Neural crest cell (in vitro differentiated cells): Measurements from ENCODE around the gene CTSE. TPM values are rescaled to one million over a fixed set of nuclear protein-coding genes. Genes with fewer than 3 reads are reported as not detected.

Source experiments
- DNase-seq: peaks from one replicate; pipeline ENCODE4 v3.0.0; 2021; ENCODE audit warnings: low read depth, mixed read lengths, low spot score
- H3K27ac Mint-ChIP-seq: one replicate; pipeline ENCODE4 v1.8.0; 2021; ENCODE audit warnings: mild to moderate bottlenecking, mixed read lengths; ENCODE audit not compliant: unreplicated experiment
- H3K27me3 Mint-ChIP-seq: 2 replicates; pipeline ENCODE4 v1.8.0; 2021; ENCODE audit warnings: low read depth, mild to moderate bottlenecking, mixed read lengths
- H3K36me3 Mint-ChIP-seq: 2 replicates; pipeline ENCODE4 v1.8.0; 2021; ENCODE audit warnings: low read depth, mild to moderate bottlenecking, mixed read lengths
- H3K4me1 Mint-ChIP-seq: 2 replicates; pipeline ENCODE4 v1.8.0; 2021; ENCODE audit warnings: mixed read lengths
- H3K4me3 Mint-ChIP-seq: one replicate; pipeline ENCODE4 v1.8.0; 2021; ENCODE audit warnings: mild to moderate bottlenecking, mixed read lengths
- H3K9me3 Mint-ChIP-seq: 2 replicates; pipeline ENCODE4 v1.8.0; 2021; ENCODE audit warnings: mixed read lengths
- CTCF ChIP-seq: fragments of 200-600 bp; sonication (generic); conservative IDR thresholded peaks from 2 replicates; pipeline ENCODE4 v1.5.0; 2021; ENCODE audit warnings: antibody characterized with exemption, mild to moderate bottlenecking
- total RNA-seq: library from RNA; stranded (reverse); gene quantifications from 2 replicates; pipeline ENCODE4 v1.2.1, GENCODE V29; 2021

The CTSE gene
- total RNA-seq, 1 donor from 2014 or later: not detected

GRCh38 chr1:205983925-205984725 lies 39.6 kb downstream of the CTSE start:
- Mint-ChIP-seq H3K27me3 (no peaks in the 10 kb centered on the region), H3K9me3 (no peaks in the 10 kb centered on the region), H3K4me1 (peaks cover 24% of the 10 kb centered on the region), H3K27ac (no peak overlapping the region), H3K4me3 (no peak overlapping the region), H3K36me3 (no peaks in the 10 kb centered on the region)
- peak; percentile 77 for TF ChIP-seq CTCF
- peak; percentile 46 for DNase-seq

- DNase-seq: no peak
- Mint-ChIP-seq H3K9me3 (no peaks in the 10 kb centered on the region), H3K4me3 (no peak overlapping the region), H3K27ac (no peak overlapping the region), H3K4me1 (peaks cover 35% of the 10 kb centered on the region), H3K36me3 (no peaks in the 10 kb centered on the region), H3K27me3 (no peaks in the 10 kb centered on the region)
- TF ChIP-seq CTCF: no peak
These were observed 42.4 kb downstream of the CTSE start for GRCh38 chr1:205981257-205981656.

DNA sequence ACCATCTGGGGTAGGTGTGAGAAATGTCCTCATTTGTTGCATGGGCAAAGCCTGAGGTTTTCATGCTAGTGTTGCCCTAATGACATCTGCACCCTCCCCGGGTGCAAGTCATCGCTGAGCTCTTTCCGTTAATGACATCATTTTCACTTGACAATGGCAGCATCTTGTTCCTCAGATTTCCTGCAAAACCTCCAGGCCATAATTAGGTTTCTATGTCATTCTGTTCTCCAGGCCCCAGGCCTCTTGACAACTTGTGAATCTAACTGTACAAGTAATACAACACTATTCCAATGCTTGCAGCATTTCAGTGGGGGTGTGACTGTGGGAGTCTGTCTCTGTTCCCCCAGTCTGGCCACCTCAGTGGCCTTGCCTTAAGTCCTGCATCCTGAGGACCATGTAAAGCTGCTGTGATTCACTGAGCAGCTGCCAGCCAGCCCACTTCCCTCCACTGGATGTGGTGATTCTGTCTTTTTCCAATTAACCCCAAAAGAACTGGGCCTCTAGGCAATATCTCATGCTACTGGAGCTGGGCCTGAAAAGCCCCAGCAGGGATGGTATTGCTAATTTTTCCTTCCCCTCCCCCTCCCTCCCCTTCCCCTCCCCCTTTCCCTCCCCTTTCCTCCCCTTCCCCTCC lies 43.3 kb downstream of the CTSE start:
- no peaks in the 10 kb centered on the region for H3K27me3 Mint-ChIP-seq
- no peak for DNase-seq
- H3K4me3 Mint-ChIP-seq: no peak overlapping the region
- no peaks in the 10 kb centered on the region for H3K9me3 Mint-ChIP-seq
- no peak for TF ChIP-seq CTCF
- peak overlapping the region; percentile 65 for H3K27ac Mint-ChIP-seq
- no peaks in the 10 kb centered on the region for H3K36me3 Mint-ChIP-seq
- H3K4me1 Mint-ChIP-seq: peaks cover 37% of the 10 kb centered on the region

- no peaks in the 10 kb centered on the region for H3K27me3 Mint-ChIP-seq
- peaks cover 4% of the 10 kb centered on the region for H3K36me3 Mint-ChIP-seq
- peaks cover 9% of the 10 kb centered on the region for H3K9me3 Mint-ChIP-seq
- H3K4me3 Mint-ChIP-seq: no peak overlapping the region
- H3K4me1 Mint-ChIP-seq: peaks cover 44% of the 10 kb centered on the region
- no peak for DNase-seq
- TF ChIP-seq CTCF: no peak
- H3K27ac Mint-ChIP-seq: peak overlapping the region; percentile 51
These were observed 44.4 kb downstream of the CTSE start for GRCh38 chr1:205979301-205979700.

DNA sequence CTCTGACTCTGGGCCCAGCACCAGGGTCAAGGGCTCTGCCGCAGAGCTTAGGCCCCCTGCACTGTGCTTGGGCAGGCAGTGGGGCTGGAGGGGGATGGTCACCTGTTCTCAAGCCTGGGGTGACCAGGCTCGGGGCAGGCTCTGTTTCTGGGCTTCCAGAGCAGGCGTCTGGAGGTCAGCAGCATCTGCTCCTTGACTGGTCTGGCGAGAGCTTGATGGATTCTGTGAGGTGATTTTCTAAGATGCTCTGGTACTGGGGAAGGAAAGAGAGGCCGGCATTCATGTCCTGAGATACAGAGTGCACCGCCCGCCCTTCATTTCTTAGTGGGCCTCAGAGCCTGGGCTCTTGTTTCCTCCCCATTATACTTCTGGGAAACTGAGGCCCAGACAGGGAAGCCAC lies 45.0 kb downstream of the CTSE start:
- peak overlapping the region; percentile 21 for H3K27ac Mint-ChIP-seq
- H3K9me3 Mint-ChIP-seq: peaks cover 15% of the 10 kb centered on the region
- H3K4me3 Mint-ChIP-seq: no peak overlapping the region
- no peak for DNase-seq
- peaks cover 4% of the 10 kb centered on the region for H3K36me3 Mint-ChIP-seq
- H3K27me3 Mint-ChIP-seq: no peaks in the 10 kb centered on the region
- peaks cover 45% of the 10 kb centered on the region for H3K4me1 Mint-ChIP-seq
- TF ChIP-seq CTCF: no peak
